Measurements from ENCODE around the gene DENND11. TPM values are rescaled to one million over a fixed set of nuclear protein-coding genes. Genes with fewer than 3 reads are reported as not detected.
A peak's percentile ranks its signal among the peaks of the same experiment; 100 is the strongest.

The DENND11 gene, protein sequence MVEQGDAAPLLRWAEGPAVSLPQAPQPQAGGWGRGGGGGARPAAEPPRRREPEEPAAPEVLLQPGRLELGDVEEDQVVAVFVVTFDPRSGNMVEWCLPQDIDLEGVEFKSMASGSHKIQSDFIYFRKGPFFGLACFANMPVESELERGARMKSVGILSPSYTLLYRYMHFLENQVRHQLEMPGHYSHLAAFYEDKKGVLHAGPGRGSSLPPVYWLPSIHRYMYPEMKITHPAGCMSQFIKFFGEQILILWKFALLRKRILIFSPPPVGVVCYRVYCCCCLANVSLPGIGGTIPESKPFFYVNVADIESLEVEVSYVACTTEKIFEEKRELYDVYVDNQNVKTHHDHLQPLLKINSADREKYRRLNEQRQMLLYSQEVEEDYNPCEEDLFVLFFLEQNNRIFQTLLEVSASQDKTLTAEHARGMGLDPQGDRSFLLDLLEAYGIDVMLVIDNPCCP
- total RNA-seq (10 to 100 TPM in 3 of 9 donors, 1 to 10 TPM in 6; 6.7 to 15.3 (median 8.8) TPM), polyA plus RNA-seq (1 to 10 TPM; 3.5 to 5.8 TPM)
- long read RNA-seq, donor 1, full-length matches to known transcripts, result 5 of 16 reads
- long read RNA-seq, donor 1, partial matches to known transcripts, result 8 of 16 reads
- long read RNA-seq, donor 1, other reads (novel, unspliced or antisense), result 3 of 16 reads
- long read RNA-seq, donor 2, partial matches to known transcripts, result 1 of 3 reads
- long read RNA-seq, donor 2, other reads (novel, unspliced or antisense), result 2 of 3 reads
- long read RNA-seq, donor 3, full-length matches to known transcripts, result 4 of 11 reads
- long read RNA-seq, donor 3, partial matches to known transcripts, result 3 of 11 reads
- long read RNA-seq, donor 3, other reads (novel, unspliced or antisense), result 4 of 11 reads

GRCh38 chr7:141702047-141702567 lies at the start of gene DENND11:
DENND11 (minus strand) TSS chr7:141702166; CDS start chr7:141702153, 13 bp downstream.
- H3K27ac ChIP-seq, result peak within 1 kb of the TSS; percentile 47 to 90 (median 86)
- WGBS, 4 donors, result 0 to 1% (median 1%) methylated on average over 5 to 62 of the region's 62 CpGs
- DNase-seq, result peak; percentile 49 to 79 (median 55)
- no peaks in the 10 kb centered on the region for H3K36me3 ChIP-seq
- ATAC-seq, result peak; percentile 49 to 75 (median 67)
- no peaks in the 10 kb centered on the region for H3K27me3 ChIP-seq
- H3K4me3 ChIP-seq, result peak within 1 kb of the TSS; percentile 69 to 98 (median 82)
- intact Hi-C loops (cut with DNase I), result loop anchor here in 2 of 10 donors (2.0 to 5.0 kb wide), 2 partner anchors 35 to 50 kb away; no protein-coding TSS in a partner anchor
- H3K4me1 ChIP-seq, result peaks cover 0 to 45% (median 21%) of the 10 kb centered on the region in 12 donors
- H3K9me3 ChIP-seq, result no peaks in the 10 kb centered on the region
- TF ChIP-seq, protein P1, sequence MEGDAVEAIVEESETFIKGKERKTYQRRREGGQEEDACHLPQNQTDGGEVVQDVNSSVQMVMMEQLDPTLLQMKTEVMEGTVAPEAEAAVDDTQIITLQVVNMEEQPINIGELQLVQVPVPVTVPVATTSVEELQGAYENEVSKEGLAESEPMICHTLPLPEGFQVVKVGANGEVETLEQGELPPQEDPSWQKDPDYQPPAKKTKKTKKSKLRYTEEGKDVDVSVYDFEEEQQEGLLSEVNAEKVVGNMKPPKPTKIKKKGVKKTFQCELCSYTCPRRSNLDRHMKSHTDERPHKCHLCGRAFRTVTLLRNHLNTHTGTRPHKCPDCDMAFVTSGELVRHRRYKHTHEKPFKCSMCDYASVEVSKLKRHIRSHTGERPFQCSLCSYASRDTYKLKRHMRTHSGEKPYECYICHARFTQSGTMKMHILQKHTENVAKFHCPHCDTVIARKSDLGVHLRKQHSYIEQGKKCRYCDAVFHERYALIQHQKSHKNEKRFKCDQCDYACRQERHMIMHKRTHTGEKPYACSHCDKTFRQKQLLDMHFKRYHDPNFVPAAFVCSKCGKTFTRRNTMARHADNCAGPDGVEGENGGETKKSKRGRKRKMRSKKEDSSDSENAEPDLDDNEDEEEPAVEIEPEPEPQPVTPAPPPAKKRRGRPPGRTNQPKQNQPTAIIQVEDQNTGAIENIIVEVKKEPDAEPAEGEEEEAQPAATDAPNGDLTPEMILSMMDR (IDR thresholded peaks at IDR 0.05), result no peak
- TF ChIP-seq POLR2A (IDR thresholded peaks at IDR 0.05), result no peak

DNA sequence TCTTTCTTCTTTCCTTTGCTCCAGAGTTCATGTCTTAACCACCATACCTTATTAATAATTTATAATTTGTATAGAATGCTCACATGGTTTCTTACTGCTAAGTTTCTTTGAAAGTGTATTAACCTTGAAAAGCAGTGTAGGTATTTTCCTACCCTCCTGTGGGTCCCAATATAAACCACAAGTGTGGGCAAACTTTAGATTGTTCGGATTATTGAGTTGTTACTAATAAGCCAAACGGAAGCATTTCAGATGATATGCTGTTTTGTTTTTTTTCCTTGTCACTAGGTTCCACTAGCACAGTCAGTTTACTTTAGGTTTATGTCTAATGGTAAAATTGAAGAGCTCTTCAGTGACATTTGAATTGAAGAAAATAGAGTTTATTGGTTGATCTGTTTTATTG lies 46.4 kb upstream of the DENND11 start:
- Histone ChIP-seq H3K27ac (no peak overlapping the region), H3K27me3 (no peaks in the 10 kb centered on the region), H3K36me3 (peaks cover 10 to 100% (median 99%) of the 10 kb centered on the region in 9 donors), H3K9me3 (peaks cover 0 to 30% (median 18%) of the 10 kb centered on the region in 12 donors), H3K4me3 (no peak overlapping the region), H3K4me1 (no peaks in the 10 kb centered on the region)
- intact Hi-C loops (cut with DNase I), result no loop called here
- DNase-seq, result no peak
- WGBS, 4 donors, result 84 to 95% (median 90%) methylated on average over 2 of the region's 2 CpGs
- TF ChIP-seq, protein P1 (IDR thresholded peaks at IDR 0.05), result no peak
- TF ChIP-seq POLR2A (IDR thresholded peaks at IDR 0.05), result no peak
- ATAC-seq, result no peak

GRCh38 chr7:141744131-141744530 lies 42.2 kb upstream of the DENND11 start:
- H3K36me3 ChIP-seq, result peaks cover 0 to 100% (median 91%) of the 10 kb centered on the region in 9 donors
- no peak for ATAC-seq
- intact Hi-C loops (cut with DNase I), result no loop called here

More at GRCh38 chr7:141744131-141744530, 42.2 kb upstream of the DENND11 start:
- no peak for DNase-seq
- 71 to 81% (median 76%) methylated on average over 2 of the region's 2 CpGs for WGBS, 4 donors
- Histone ChIP-seq H3K9me3 (no peaks in the 10 kb centered on the region), H3K4me3 (no peak overlapping the region), H3K4me1 (peaks cover 0 to 15% (median 5%) of the 10 kb centered on the region in 12 donors), H3K27me3 (no peaks in the 10 kb centered on the region), H3K27ac (no peak overlapping the region)
- no peak for TF ChIP-seq POLR2A (IDR thresholded peaks at IDR 0.05)
- TF ChIP-seq, protein P1 (IDR thresholded peaks at IDR 0.05), result no peak

Measured in heart left ventricle (tissue), 16 donors.